Measurements from ENCODE around the gene SSPN. TPM values are rescaled to one million over a fixed set of nuclear protein-coding genes. Genes with fewer than 3 reads are reported as not detected.

SSPN gene
- total RNA-seq, 1 donor from 2014 or later, result not detected

GRCh38 chr12:26264215-26264838, 69.0 kb downstream of the SSPN start:
- intact Hi-C loops (cut with micrococcal nuclease), result no loop called here

GRCh38 chr12:26265606-26266005, 70.2 kb downstream of the SSPN start:
- intact Hi-C loops (cut with micrococcal nuclease), result no loop called here

GRCh38 chr12:26266881-26267280, 71.5 kb downstream of the SSPN start:
- intact Hi-C loops (cut with micrococcal nuclease), result no loop called here

DNA sequence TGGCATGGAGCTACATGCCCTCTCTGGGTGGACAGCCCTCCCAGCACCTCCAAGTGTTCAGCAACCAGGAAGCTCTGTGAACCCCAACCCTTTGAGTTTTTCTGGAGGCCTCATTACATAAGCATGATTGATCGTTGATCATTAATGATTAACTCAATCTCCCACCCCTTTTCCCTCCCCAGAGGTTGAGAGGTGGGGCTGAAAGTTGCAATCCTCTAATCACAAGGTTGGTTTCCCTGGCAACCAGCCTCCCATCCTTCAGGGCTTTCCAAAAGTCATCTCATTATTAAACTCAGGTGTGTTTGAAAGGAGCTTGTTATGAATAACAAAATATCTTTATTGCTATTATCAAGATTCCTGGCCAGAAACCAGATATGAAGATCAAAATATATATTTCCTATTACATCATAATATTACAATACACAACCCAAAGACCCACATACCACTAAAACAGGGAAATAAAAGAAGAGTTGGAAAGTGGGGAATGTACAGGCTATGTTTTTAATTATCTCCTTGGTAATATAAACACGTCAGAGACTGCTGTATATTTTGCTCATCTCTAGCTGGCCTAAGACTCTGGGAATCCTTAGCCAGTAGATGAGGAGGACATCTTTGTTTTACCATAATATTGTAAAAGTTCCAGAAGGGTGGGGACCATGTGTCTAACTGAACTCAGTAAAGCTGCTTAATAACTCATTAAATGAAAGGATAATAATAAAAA, 73.6 kb downstream of the SSPN start:
- intact Hi-C loops (cut with micrococcal nuclease), result no loop called here

DNA sequence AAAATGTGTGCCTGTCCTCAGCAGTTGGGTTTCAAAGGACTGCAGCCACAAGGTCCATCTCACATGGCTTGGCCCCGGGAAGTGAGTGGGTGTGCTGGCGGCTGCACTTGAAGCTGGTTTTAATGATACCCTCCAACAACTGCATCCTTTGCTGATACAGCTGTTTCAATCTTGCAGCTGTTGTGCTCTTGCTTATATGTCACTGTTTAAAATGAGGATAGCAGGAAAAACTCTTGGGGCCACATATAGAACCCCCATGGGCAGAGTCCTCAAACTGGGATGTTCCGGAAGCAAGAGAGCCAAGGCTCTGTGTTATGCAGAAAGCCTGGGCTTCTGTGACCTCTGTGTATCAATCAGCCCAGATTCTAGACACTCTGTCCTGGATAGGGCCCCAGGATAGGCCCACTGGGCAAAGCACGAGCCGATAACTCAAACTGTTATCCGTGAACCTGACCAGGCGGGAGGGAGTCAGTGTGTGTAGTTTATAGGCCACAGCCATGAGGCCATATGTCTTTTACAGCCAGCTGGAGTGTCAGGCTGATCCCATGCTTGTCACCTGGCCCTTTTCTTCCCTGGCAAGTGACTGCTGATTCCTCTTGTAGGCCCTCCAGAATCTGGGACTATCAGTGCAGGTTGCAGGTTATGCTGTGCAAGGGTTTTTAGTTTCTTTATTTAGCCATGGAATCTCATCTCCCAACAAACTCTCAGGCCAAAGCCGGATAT, 74.3 kb downstream of the SSPN start:
- intact Hi-C loops (cut with micrococcal nuclease), result no loop called here

DNA sequence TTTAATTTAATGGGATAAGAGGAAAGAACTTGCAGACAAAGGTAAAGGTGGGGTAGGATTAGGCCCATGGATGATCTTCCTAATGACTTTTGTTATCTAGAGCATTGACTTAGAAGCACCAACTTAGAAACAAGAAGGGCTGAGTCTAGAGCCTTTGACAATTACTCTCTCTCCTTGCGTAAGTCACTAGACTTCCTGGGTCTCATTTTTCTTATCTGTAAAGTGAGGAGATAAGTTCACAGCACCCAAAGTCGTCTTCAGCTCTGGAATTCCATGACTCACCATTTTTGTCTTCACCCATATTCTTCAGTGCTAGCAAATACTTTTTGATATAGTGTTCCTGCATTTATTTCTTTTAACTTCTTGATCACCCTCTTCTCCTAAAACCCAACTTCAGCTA, 75.7 kb downstream of the SSPN start:
- intact Hi-C loops (cut with micrococcal nuclease), result no loop called here

GRCh38 chr12:26271889-26272492, 76.6 kb downstream of the SSPN start:
- intact Hi-C loops (cut with micrococcal nuclease), result no loop called here

GRCh38 chr12:26272851-26273250, 77.5 kb downstream of the SSPN start:
- intact Hi-C loops (cut with micrococcal nuclease), result no loop called here

DNA sequence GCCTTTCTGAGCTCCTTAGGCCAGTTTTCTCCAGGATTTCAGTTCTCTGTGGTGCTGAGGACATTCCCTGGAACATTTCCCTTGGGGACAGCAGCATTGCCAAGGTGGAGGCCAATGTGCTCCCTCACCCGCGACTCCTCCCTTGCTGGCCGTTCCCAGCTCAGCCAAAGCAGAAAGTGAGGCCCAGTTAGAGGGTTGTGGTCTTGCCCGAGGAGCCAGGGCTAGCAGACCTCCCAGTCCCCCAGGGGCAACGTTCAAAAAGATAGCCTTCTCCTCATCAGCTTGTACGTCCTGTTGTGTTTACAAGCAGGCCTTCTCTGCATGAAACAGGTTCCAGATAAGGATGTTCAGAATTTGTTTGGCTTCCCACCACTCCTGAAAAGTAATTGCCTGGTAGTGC, 78.4 kb downstream of the SSPN start:
- intact Hi-C loops (cut with micrococcal nuclease), result loop anchor here (2.0 kb wide), 1 partner anchor 25 kb away; no protein-coding TSS in a partner anchor

- intact Hi-C loops (cut with micrococcal nuclease), result loop anchor here (2.0 kb wide), 1 partner anchor 24 kb away; no protein-coding TSS in a partner anchor
Measured at GRCh38 chr12:26274441-26275312, 79.3 kb downstream of the SSPN start.

DNA sequence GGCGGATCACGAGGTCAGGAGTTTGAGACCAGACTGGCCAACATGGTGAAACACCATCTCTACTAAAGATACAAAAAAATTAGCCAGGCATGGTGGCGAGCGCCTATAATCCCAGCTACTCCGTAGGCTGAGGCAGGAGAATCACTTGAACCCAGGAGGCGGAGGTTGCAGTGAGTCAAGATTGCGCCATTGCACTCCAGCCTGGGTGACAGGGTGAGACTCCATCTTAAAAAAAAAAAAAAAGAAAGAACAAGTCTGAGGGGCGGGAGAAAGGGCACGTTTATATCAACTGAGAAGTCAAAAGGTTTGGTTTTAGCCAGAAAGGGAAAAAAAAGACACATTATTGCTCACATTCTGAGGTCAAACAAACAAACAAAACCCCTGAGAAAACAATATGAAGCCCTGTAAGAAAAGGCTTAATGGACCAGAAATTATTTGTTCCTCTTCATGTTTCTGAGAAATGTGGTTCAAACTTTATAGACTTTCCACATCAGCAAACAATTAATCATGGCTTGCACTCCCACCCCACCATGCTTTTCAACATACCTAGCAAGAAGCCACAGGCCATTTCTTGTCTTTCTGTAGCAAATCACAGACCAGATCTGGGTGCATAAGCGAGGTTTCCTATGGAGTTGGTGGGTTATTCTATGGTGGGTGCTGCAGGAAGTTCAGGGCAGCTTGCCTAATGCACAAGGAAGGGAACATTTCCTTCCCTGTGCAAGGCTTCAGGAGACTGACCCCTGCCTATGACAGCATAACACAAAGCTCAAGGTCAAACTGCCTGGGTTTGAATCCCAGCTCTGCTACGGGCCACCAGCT, 80.1 kb downstream of the SSPN start:
- intact Hi-C loops (cut with micrococcal nuclease), result loop anchor here (2.0 kb wide), 1 partner anchor 23 kb away; no protein-coding TSS in a partner anchor

DNA sequence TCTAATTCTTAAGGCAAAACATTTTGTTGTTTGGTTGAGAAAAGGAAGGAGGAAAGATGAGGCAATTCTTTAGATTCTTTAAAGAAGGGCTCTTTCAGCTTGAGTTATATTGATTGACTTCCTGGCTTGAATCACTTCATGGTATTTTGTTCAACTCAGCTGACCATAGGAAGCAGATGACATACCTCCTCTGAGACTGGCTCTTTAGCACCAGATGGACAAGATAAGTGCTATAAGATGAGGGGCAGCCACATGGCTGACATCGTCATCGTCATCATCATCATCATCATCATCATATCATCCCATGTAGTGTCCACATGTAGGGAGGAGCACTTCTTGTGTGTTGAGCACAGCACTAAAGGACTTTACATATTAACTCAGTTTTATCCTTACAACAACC, 81.3 kb downstream of the SSPN start:
- intact Hi-C loops (cut with micrococcal nuclease), result no loop called here

DNA sequence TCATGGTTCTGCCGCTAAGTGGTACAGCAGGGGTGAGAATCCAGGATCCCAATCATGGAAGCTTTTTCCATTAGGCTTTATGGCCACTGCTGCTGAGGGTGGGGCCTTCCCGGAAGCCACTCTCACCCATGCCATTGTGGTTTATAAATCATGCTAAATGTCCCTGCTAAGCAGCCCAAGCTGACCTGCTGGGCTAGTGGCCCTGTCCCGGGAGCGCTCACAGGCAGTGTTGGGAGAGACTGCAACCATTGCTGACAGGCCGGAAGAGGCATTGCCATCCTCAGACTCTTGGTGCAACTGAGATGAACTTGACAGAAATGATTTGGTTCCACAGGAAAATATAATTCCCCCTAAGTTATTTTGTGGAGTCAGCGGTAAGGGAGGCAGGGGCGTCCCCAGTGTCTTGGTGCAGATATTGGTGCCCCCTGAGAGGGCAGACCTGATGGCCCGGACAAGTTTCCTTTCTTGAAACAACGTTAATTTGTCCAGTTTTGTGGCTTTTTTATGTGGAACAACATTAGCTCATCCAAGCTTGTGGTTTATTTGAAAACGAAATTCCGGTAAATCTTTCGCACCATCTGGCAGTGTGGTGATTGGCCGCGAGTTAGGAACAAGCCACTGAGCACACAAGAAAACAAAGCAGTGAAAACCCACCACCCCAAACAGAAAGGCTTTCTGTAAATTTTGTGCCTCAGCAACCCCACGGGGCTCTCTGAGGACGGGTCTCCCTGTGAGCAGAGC, 82.3 kb downstream of the SSPN start:
- intact Hi-C loops (cut with micrococcal nuclease), result no loop called here

DNA sequence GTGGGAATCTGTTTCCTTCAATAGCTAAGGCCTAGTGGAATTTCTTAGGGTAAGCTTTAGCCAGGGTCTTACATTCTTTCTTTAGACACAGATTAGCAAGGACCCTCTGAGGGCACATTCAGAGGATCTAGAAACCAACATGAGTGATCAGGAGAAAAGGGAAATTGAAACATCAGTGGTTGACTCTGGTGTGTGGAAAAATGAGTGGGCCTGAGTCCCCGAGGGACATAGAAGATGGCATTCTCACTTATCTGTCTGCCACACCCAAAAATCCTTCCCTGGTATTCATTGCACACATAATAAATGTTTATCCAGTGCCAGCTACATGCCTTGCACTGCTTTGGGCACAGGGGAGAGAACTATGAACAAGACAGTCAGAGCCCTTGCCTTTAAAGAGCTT, 82.9 kb downstream of the SSPN start:
- intact Hi-C loops (cut with micrococcal nuclease), result no loop called here

GRCh38 chr12:26278666-26279065, 83.3 kb downstream of the SSPN start:
- intact Hi-C loops (cut with micrococcal nuclease), result no loop called here

GRCh38 chr12:26279091-26279490, 83.7 kb downstream of the SSPN start:
- intact Hi-C loops (cut with micrococcal nuclease), result no loop called here

- intact Hi-C loops (cut with micrococcal nuclease), result no loop called here
Measured at GRCh38 chr12:26279908-26280307, 84.5 kb downstream of the SSPN start.

DNA sequence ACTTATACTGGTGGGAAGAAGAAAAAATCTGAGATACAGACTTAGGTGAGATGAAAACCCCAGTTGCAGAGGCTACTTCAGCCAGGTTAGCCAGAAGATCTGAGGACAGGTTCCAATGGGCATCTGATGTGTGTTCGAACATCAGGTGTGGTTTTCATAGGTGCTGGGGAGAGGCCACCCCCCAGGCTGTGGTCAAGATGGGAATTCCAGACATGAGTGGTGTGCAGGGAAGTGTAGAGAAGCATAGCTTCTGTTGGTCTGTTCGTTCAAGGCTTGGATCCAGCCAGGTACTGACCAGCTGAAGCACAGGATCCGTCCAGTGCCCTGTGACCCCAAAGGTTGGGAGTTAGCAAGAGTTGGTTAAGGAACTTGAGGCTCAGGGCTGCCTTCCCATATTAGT, 85.5 kb downstream of the SSPN start:
- intact Hi-C loops (cut with micrococcal nuclease), result no loop called here

DNA sequence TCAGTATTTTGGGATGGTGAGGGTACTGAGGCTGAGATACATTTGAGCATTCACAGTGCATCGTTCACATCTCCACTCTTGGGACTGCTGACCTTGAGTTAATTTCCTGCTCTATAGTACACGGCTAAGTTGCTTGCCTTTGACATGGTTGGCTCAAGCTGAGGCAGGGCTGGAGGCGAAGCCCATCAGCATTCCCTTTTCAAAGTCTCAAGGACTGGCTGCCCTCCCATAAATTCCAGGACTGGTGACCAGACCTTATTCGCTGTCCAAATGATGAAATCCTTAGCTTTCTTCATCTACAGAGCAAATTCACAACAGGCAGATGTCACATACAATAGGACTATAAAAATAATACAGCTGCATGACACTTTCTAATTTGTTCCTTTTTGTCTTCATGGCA, 85.9 kb downstream of the SSPN start:
- intact Hi-C loops (cut with micrococcal nuclease), result no loop called here

All from T-helper 2 cell treated with Interferon-gamma antibody and Interleukin-4, amounts not matched to agents 100 ng/mL and 5 ng/mL, for 36 hours (primary cell).